Measurements from ENCODE around the gene GOLGA8Q. TPM values are rescaled to one million over a fixed set of nuclear protein-coding genes. Genes with fewer than 3 reads are reported as not detected.
A peak's percentile ranks its signal among the peaks of the same experiment; 100 is the strongest.
"Not testable (repeated sequence)": the region's sequence is repeated elsewhere in the genome, so short reads cannot be mapped to it uniquely, and the experiment has no call there.

Gene GOLGA8Q
- total RNA-seq = 1.3 TPM

- DNase-seq (ENCODE audit: low read depth in 2 of 3, low spot score in 2 of 3) = not testable (repeated sequence)
Observed at GRCh38 chr15:30551750-30552149, at the start of gene GOLGA8Q. TSS of gene GOLGA8Q (plus strand) at chr15:30552050. CDS start at chr15:30552078, 28 bp downstream.

GRCh38 chr15:30502904-30503781, 48.7 kb upstream of the GOLGA8Q start:
- DNase-seq (ENCODE audit: low read depth in 2 of 3, low spot score in 2 of 3) = not testable (repeated sequence)

- not testable (repeated sequence) for DNase-seq (ENCODE audit: low read depth in 2 of 3, low spot score in 2 of 3)
Observed at GRCh38 chr15:30504162-30504843, 47.5 kb upstream of the GOLGA8Q start.

GRCh38 chr15:30514545-30514944, 37.3 kb upstream of the GOLGA8Q start:
- DNase-seq (ENCODE audit: low read depth in 2 of 3, low spot score in 2 of 3) = not testable (repeated sequence)

GRCh38 chr15:30523453-30524243, 28.2 kb upstream of the GOLGA8Q start:
- DNase-seq (ENCODE audit: low read depth in 2 of 3, low spot score in 2 of 3) = not testable (repeated sequence)

GRCh38 chr15:30525912-30526311, 25.9 kb upstream of the GOLGA8Q start:
- DNase-seq (ENCODE audit: low read depth in 2 of 3, low spot score in 2 of 3) = not testable (repeated sequence)

- DNase-seq (ENCODE audit: low read depth in 2 of 3, low spot score in 2 of 3) = not testable (repeated sequence)
Observed at GRCh38 chr15:30529049-30529448, 22.8 kb upstream of the GOLGA8Q start.

- DNase-seq (ENCODE audit: low read depth in 2 of 3, low spot score in 2 of 3) = peak in 1 of 3 donors; percentile 5
Observed at GRCh38 chr15:30566949-30567348, 15.1 kb downstream of the GOLGA8Q start.

- DNase-seq (ENCODE audit: low read depth in 2 of 3, low spot score in 2 of 3) = not testable (repeated sequence)
Observed at GRCh38 chr15:30573012-30573491, 21.2 kb downstream of the GOLGA8Q start.

GRCh38 chr15:30579394-30579970, 27.6 kb downstream of the GOLGA8Q start:
- DNase-seq (ENCODE audit: low read depth in 2 of 3, low spot score in 2 of 3) = not testable (repeated sequence)

GRCh38 chr15:30580716-30581115, 28.9 kb downstream of the GOLGA8Q start:
- DNase-seq (ENCODE audit: low read depth in 2 of 3, low spot score in 2 of 3) = not testable (repeated sequence)

- not testable (repeated sequence) for DNase-seq (ENCODE audit: low read depth in 2 of 3, low spot score in 2 of 3)
Observed at GRCh38 chr15:30598953-30599352, 47.1 kb downstream of the GOLGA8Q start.

GRCh38 chr15:30603796-30604195, 51.9 kb downstream of the GOLGA8Q start, which contains the start of gene GOLGA8H:
TSS of gene GOLGA8H (plus strand) at chr15:30604028. CDS start at chr15:30604126, 98 bp downstream.
- DNase-seq (ENCODE audit: low read depth in 2 of 3, low spot score in 2 of 3) = not testable (repeated sequence)

Small RNAs within 50 kb of the gene (small RNA-seq; reads per million reads assigned to genes)
- not detected for gene RF00096
- gene RN7SL796P = not detected

Other genes with a start within 250 kb of the GOLGA8Q start
- 10.2 TPM for gene CHRFAM7A, start 158.5 kb upstream of the GOLGA8Q start, total RNA-seq
- 4.8 TPM for gene GOLGA8R, start 137.8 kb upstream of the GOLGA8Q start, total RNA-seq
- gene GOLGA8H, start 52.0 kb downstream of the GOLGA8Q start, total RNA-seq = 1.6 TPM

Data from hematopoietic multipotent progenitor cell (in vitro differentiated cells).